ENCODE results near the gene ENGASE.

- TF ChIP-seq CEBPB (IDR thresholded peaks at IDR 0.05; ENCODE audit: low read depth, low read length) (no peak), CTCF (conservative IDR thresholded peaks at IDR 0.05; ENCODE audit: low read depth, low read length) (no peak), RAD21 (IDR thresholded peaks at IDR 0.05; ENCODE audit: low read length) (no peak), BHLHE40 (IDR thresholded peaks at IDR 0.05; ENCODE audit: low read depth, low read length) (no peak), NFE2L2 (IDR thresholded peaks at IDR 0.05; ENCODE audit: low read depth, low read length) (no peak), ELK1 (IDR thresholded peaks at IDR 0.05; ENCODE audit: borderline replicate concordance, low read depth, low read length) (no peak), RCOR1 (IDR thresholded peaks at IDR 0.05; ENCODE audit: insufficient replicate concordance, low read length) (no peak), USF2 (IDR thresholded peaks at IDR 0.05; ENCODE audit: low read depth, low read length) (no peak), POLR2A (IDR thresholded peaks at IDR 0.05; ENCODE audit: low read depth, low read length) (no peak), RFX5 (IDR thresholded peaks at IDR 0.05; ENCODE audit: low read depth, low read length) (no peak), FOS (IDR thresholded peaks at IDR 0.05; ENCODE audit: low read depth, low read length) (no peak)
Observed at GRCh38 chr17:79116575-79117368, 42.1 kb downstream of the ENGASE start.
